Measurements from ENCODE around the gene MCM3.

Gene MCM3

DNA sequence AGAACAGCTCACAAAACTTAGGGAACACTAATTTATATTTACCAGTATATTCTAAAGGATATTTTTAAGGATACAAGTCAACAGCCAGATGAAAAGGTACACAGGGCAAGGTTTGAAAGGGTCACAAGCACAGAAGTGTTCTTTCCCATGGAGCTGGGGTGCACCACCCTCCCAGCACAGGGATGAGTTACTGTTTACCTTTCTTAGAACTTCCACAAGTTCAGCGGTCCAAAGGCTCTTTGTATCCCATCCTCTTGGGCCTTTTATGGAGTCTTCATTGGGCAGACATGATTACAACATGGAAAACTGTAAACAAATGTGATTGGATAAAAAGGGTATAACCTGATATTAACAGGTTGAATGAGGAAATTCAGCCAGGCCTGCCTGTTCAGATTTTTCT, 39.1 kb downstream of the MCM3 start:
- no peak for DNase-seq

DNA sequence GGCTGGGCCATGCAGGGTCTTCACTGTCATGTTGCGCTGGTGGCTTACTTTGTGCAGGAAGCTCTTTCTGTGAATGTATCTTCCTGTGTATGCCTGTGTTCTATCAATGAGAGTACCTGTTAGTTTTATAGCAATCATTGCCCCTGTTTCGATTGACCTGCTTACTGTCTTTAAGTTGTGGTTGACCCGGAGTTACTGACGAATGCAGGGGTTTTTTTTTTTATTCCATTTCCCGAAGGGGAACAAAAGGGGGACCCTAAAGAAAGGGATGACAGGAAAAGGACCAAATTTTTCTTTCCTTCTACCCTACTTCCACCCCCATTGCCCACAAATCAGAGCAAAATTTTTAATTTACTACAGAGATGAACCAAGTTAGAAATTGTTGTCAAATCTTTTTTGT, 40.1 kb downstream of the MCM3 start, which contains the start of gene IL17F:
Gene IL17F, minus strand, starts transcription at position 101 of the 400 bp plus-strand sequence. Its CDS starts 71 bp downstream, at position 30.
- no peak for DNase-seq

DNA sequence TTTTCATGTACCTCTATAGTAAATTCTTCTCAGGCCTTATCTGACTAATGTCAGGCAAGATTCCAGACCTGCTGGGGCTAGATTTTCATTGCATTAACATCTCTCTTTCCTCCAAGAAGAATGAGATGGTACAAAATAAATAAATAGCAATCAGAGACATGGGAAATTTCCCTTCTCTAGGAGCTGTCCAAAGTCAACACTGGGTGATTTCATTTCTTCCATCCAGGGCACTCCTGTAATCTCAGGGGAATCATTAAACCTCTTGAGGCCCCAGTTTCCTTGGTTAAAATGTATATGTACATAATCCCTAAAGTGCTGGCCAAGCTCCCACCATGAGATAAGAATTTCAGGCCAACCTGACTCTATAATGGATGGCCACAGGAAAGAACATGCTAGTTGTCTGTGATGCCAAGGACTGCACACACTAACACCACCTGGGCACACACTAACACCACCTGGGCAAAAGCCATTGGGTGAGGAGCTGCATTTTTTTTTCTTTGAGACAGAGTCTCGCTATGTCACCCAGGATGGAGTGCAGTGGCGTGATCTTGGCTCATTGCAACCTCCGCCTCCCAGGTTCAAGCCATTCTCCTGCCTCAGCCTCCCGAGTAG, 41.2 kb downstream of the MCM3 start:
- DNase-seq = no peak

DNA sequence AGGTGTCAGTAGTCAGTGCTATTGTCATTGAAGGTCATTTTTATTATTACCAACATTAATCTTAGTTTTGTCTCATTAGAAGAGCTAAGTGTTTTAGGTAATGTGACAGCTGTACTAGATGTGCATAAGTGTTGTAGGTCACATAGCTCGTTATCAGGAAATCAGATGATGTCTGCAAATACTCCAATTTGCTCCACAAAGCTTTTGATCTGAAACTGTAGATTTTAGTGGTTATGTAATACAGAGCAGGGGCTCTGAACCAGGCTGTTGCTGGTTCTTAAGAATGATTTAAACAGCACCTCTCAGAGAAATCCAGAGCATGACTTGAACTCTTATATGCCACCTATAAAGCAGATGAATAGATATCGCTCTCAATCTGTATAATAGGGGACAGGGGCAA, 42.7 kb downstream of the MCM3 start:
- DNase-seq = no peak

DNA sequence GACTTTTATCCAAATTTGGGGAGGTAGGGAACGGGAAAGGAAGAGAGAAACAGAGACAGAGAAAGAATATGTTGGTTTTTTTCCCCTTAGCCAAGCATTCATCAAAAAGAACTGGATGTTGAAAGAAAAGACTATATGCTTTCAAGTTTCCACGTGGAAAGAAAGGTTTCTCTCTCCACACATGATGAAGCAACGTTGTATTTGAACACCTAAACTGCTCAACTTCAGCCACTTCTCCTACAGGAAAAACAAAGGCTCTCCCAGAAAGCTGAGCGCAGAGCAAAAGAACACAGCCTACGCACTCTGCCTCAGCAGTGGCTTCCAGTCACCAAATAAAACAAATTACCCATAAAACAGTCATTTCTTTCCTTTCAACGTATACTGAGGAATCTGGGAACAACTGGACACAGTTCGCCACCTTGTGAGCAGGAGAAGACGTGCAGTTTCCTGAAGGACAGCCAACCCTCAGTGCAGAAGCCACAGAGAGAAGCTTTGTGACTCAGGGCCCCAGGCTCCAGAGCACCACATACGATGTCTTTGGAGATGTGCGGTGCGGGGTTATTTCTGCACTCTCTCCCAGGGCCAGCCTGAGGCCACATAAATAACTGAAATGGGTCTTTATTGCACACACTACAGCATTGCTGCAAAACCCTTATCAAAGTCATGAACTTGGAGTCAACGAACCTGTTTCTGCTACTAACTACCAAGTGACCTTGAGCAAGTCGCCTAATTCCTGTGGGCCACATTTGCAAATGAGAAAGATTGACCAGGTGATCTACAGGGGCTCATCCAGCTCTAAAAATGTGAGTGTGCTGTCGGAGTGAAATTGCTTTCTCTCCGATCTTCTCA, 50.3 kb downstream of the MCM3 start:
- no peak for DNase-seq

DNA sequence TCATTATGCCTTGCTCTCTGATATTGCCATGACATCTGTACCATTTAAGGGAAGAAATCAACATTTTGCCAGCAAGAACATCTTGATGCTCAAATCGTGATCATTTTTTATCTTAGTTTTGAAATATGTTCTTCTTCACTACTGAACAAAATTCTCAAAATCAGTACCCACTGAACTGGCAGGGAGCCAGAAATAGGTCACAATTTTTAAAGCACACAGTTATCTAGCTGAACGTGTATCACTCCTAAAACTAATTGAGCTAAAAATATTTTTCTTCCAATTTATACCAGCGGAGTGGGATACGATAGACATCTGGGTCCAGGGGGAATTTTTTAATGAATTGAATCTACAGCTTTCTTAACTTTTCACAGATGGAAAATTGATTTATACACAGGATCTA, 51.5 kb downstream of the MCM3 start:
- no peak for DNase-seq

DNA sequence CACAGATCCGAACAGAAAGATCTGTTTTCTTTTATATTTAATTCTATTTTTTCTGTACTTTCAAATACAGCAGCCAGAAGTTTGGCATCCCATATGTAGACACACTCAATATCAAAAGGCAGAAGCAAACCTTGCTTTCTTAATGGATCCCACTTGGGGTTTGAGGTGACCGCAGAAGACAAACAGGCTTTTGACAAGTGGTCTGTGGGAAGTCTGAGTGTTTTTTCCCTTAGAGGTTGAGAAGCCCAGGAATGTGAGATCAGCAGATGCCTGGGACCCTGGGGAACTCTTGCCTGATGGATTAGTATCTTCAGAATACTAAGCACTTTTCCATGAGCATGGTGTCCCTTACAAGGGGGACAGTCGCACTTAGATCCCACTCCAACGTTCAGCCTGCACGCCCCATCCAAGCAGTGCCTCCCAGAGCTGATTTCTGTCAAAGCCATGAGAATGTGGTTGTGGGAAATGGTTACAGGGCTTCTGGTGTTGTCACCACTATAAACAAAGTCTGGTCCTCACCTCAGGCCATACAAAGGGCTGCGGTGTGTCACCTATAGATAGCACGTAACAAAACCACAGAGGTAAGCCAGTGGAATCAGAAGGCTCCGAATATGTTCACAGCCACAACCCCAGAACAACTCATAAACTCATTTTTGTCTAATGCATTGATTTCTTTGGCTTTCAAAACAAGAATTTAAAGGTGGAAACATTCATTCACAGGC, 53.0 kb downstream of the MCM3 start:
- no peak for DNase-seq

DNA sequence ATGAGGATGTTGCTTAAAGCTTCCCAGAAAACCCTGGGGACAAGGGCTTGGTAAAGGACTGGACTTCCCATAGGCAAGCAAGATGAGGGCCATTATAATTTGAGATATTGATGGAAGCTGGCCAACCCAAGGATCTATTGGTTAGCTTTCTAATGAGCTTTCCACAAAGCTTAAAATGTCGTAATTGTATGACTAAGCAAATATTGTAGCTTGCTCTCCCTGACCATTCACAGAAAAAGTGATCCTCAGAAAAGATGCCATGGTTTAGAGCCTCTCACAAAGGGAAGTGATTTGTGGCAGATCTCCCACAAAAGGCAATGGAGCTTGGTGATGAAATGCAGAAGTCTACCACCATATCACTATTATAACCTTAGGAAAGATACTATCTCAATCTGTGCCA, 53.9 kb downstream of the MCM3 start:
- no peak for DNase-seq

DNA sequence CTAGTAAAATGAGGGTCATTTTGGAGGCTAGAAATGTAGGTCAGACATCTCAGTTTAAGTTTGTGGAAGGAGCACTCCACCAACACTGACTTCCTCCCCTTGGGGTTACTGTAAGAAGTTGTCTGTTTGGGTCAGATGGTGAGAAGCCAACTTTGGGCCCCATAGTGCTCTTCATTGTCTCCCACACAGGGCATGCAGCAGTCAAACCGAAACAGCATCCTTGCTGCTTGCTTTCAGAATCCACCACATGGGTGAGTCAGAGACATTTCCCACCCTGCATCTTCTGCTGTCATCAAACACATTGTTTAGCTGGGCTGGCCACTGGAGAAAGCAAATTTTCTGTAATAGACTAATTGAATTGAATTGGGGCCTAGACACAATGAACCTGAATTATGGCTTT, 57.0 kb downstream of the MCM3 start:
- DNase-seq = no peak

DNA sequence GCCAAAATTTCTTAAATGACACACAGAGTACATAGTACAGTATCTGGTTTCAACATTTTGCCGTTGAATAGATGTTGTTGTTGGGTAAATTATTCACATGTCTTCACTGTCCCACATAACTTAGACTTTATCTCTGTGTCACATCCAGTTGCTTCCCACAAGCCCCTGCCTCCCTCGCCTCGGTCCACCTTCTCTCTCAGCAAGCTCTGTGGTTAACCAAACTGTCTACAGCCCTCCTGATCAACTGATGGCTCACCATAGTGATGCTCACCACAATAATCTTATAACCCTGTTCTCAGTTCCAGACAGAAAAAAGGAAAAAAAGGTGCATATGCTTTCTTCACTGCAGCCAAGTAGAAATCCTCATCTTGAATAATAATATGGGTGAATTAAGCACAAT, 63.2 kb downstream of the MCM3 start:
- no peak for DNase-seq

DNA sequence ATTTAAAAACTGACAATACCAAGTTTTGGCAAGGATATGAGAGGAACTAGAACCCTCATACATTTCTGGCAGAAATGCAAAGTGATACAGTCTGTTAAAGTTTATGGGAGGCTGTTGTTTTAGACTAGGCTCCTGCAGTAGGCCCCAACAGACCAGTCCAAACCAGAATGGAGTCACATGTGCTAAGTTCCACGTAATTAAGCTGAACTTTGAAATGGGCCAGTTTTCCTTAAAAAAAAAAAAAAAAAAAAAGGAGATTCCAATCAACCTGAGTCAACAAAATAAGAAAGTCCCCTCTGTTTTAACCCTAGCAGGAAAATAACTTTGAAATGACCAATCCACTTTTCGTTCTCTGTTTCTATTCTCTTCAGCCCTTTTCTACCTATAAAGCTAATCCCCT, 66.8 kb downstream of the MCM3 start:
- no peak for DNase-seq

DNA sequence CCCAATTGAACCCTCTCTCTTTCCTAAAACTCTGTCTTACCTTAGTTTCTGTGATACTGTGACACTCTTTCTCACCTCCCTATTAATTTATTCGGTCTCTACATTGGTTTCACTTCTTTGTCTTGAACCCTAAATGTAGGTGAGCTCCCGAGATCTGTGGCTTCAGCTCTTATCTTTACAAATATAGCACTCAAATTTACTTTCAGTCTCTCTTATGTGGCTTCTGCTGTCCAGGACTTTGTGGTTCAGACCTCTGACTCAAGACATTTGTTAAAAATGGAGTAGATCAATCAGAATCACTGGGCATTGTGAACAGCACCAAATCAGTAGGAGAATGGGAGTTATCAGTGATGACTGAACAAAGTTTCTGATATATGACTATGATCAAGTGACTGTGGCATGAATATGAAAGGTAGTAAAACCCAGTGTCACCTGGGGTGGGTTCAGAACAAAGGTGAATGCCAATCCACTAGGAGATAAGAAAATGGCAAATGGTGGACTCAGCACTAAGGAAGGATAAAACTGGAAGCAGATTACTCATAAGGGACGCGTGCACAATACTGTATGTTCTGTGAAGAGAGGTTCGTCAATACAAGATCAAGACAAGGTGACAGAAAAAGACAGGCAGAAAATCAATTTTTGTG, 67.5 kb downstream of the MCM3 start:
- no peak for DNase-seq

DNA sequence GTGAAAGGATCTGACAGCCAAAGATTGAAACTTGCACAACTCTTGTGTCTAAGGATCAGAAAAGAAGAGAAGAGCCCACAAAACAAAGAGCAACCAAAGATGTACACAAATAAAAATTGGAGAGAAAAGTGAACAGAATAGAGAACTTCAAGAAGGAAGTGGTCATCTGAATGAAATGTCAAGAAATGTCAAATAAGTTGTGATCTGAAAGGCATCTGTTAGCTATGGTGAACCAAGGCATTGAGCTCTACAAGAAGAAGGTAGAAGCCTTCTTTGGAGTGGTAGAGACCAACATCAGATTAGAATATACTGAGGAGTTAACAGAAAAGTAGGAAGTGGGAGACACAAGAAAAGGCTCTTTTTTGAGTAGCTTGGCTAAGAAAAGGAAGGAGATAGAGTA, 68.8 kb downstream of the MCM3 start:
- no peak for DNase-seq

Measured in amniotic stem cell (primary cell).